ENCODE measurements around the gene PRKRIP1. TPM values are rescaled to one million over a fixed set of nuclear protein-coding genes. Genes with fewer than 3 reads are reported as not detected.

PRKRIP1 gene
- total and polyA plus RNA-seq, 2 experiments from 2014 or later = 25.5 to 29.1 TPM

- TF ChIP-seq, protein P1, sequence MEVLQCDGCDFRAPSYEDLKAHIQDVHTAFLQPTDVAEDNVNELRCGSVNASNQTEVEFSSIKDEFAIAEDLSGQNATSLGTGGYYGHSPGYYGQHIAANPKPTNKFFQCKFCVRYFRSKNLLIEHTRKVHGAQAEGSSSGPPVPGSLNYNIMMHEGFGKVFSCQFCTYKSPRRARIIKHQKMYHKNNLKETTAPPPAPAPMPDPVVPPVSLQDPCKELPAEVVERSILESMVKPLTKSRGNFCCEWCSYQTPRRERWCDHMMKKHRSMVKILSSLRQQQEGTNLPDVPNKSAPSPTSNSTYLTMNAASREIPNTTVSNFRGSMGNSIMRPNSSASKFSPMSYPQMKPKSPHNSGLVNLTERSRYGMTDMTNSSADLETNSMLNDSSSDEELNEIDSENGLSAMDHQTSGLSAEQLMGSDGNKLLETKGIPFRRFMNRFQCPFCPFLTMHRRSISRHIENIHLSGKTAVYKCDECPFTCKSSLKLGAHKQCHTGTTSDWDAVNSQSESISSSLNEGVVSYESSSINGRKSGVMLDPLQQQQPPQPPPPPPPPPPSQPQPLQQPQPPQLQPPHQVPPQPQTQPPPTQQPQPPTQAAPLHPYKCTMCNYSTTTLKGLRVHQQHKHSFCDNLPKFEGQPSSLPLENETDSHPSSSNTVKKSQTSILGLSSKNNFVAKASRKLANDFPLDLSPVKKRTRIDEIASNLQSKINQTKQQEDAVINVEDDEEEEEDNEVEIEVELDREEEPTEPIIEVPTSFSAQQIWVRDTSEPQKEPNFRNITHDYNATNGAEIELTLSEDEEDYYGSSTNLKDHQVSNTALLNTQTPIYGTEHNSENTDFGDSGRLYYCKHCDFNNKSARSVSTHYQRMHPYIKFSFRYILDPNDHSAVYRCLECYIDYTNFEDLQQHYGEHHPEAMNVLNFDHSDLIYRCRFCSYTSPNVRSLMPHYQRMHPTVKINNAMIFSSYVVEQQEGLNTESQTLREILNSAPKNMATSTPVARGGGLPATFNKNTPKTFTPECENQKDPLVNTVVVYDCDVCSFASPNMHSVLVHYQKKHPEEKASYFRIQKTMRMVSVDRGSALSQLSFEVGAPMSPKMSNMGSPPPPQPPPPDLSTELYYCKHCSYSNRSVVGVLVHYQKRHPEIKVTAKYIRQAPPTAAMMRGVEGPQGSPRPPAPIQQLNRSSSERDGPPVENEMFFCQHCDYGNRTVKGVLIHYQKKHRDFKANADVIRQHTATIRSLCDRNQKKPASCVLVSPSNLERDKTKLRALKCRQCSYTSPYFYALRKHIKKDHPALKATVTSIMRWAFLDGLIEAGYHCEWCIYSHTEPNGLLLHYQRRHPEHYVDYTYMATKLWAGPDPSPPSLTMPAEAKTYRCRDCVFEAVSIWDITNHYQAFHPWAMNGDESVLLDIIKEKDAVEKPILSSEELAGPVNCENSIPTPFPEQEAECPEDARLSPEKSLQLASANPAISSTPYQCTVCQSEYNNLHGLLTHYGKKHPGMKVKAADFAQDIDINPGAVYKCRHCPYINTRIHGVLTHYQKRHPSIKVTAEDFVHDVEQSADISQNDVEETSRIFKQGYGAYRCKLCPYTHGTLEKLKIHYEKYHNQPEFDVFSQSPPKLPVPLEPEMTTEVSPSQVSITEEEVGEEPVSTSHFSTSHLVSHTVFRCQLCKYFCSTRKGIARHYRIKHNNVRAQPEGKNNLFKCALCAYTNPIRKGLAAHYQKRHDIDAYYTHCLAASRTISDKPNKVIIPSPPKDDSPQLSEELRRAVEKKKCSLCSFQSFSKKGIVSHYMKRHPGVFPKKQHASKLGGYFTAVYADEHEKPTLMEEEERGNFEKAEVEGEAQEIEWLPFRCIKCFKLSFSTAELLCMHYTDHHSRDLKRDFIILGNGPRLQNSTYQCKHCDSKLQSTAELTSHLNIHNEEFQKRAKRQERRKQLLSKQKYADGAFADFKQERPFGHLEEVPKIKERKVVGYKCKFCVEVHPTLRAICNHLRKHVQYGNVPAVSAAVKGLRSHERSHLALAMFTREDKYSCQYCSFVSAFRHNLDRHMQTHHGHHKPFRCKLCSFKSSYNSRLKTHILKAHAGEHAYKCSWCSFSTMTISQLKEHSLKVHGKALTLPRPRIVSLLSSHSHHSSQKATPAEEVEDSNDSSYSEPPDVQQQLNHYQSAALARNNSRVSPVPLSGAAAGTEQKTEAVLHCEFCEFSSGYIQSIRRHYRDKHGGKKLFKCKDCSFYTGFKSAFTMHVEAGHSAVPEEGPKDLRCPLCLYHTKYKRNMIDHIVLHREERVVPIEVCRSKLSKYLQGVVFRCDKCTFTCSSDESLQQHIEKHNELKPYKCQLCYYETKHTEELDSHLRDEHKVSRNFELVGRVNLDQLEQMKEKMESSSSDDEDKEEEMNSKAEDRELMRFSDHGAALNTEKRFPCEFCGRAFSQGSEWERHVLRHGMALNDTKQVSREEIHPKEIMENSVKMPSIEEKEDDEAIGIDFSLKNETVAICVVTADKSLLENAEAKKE (CRISPR knock-in tag; IDR thresholded peaks at IDR 0.05) = no peak
- no peak for TF ChIP-seq REST (IDR thresholded peaks at IDR 0.05; ENCODE audit: unreplicated experiment)
- no peak for TF ChIP-seq EZH2 (IDR thresholded peaks at IDR 0.05; ENCODE audit: low read depth, unreplicated experiment)
These were observed 53.0 kb downstream of the PRKRIP1 start (continued) for GRCh38 chr7:102449136-102449535.

- no peak overlapping the region for H2AFZ ChIP-seq
- H3K9me2 ChIP-seq (ENCODE audit: insufficient read depth) = no peaks in the 10 kb centered on the region
- DNase-seq (ENCODE audit: low spot score) = no peak
These were observed 54.1 kb downstream of the PRKRIP1 start for GRCh38 chr7:102450242-102450641.

More at GRCh38 chr7:102450242-102450641, 54.1 kb downstream of the PRKRIP1 start:
- Mint-ChIP-seq H3K4me3 (no peak overlapping the region), H3K27me3 (ENCODE audit: insufficient read depth, low read depth, poor library complexity) (peaks cover 5% of the 10 kb centered on the region), H3K9me3 (no peaks in the 10 kb centered on the region), H3K27ac (peak overlapping the region; percentile 70; the same call in 1 of the 2 replicates), H3K36me3 (ENCODE audit: low read depth) (peaks cover under 1% of the 10 kb centered on the region; the same call in 2 of the 3 replicates), H3K4me1 (peaks cover 4% of the 10 kb centered on the region; the same call in 1 of the 3 replicates)
- Histone ChIP-seq H4K20me1 (replicated peaks; ENCODE audit: insufficient read depth) (no peaks in the 10 kb centered on the region), H3K4me2 (no peak overlapping the region), H3K27ac (ENCODE audit: low read depth) (no peak overlapping the region), H3K4me3 (no peak overlapping the region), H3K4me1 (ENCODE audit: insufficient read depth) (no peaks in the 10 kb centered on the region), H3K79me2 (replicated peaks; ENCODE audit: insufficient read depth) (no peaks in the 10 kb centered on the region), H3F3A (replicated peaks; ENCODE audit: low read depth) (0 out of 2 replicates have a peak, but pooled peaks cover 3% of the 10 kb centered on the region), H3K36me3 (ENCODE audit: insufficient read depth) (no peaks in the 10 kb centered on the region), H3K27me3 (ENCODE audit: insufficient read depth) (no peaks in the 10 kb centered on the region)
- TF ChIP-seq CTCF (conservative IDR thresholded peaks at IDR 0.05; ENCODE audit: low read depth in 2 of 2) = peak; percentile 16 to 57; a peak in 3 of 4 replicates
- TF ChIP-seq EZH2phosphoT487 (IDR thresholded peaks at IDR 0.05; ENCODE audit: unreplicated experiment) = no peak
- peak; percentile 36 for ATAC-seq

Data from GM23338 (cell line).